GM21619 (cell line): ENCODE measurements around the gene BCAR3.

ENCODE experiments used
- ATAC-seq: cut with Tn5 transposase; IDR thresholded peaks from one replicate; pipeline ENCODE4 v1.9.1; 2021; ENCODE audit not compliant: unreplicated experiment

BCAR3 gene

DNA sequence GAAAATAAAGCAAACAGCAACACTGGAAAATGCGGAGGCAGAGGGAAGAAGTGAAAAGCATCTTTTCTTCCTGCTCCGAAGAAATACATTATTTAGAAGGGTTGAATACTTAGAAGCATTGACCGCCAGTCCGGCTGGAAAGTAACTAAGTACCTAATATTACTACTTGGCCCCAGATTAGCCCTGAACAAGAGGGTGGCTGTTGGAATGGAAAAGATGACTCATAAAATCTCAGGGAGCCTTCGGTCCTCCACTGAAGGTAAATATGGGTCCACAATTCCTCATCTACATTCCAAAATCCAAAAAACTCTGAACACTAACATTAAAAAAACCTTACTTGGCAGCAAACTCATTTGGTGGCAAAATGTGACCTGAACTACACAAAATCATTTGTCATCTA, 40.1 kb downstream of the BCAR3 start:
- no peak for ATAC-seq

DNA sequence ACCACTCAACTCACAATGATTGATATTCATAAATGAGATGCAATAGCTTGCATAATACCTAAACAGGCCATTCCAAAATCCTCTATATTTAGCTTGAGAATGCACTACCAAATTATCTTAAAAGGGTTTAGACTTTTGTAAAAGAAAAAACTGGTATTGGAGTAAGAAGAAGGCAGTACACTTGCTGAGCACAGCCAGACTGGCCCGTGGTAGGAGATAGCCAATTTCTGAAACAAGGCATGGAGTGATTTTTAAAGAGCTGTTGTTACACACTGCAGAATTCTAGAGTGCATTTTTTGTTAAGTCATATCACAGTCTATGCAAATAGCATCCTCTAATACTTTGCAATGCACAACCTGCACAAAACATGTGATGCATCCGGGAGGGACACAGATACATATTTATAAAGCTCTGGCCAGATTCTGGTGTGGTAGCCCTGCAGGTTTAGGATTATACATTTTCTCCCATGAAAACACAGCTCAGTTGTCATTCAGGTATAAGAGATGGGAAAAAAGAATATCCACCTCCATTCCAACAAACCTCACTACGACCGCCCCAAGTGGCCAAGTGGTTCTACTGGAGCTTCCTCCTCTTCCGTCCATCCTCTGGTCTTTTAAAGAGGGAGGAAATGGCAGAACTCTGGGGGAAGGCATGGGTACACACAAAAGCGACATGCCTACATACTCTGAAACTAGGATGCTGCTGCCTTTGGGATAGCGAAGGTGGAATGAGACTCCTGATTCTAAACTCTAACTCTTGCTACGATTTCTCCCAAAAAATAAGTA, 40.8 kb downstream of the BCAR3 start:
- no peak for ATAC-seq

GRCh38 chr1:93638981-93639380, 42.7 kb downstream of the BCAR3 start:
- no peak for ATAC-seq

DNA sequence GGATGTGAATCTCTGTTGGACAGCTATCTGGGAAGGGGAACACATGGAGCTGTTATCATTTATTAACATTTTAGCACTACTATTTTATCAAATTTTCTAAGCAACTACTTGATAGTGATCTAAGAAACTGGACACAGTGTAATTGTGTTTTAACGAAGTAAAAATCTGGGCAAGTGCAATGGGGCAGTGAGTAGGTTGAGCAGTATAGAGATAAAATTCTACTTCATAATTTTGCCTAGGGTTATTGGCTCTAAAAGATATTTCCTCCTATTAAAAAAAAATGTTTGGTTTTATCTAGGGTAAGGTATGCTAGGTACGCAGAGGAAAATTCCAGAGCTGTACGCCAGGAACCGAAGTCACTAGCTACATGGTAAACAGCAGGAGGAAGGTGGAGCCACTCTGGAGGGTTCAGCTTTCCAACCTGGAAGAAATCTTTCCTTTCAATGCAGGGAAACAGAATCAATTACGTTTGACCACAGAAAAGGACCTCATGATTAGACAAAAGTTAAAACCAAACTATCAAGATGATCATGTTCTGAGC, 43.3 kb downstream of the BCAR3 start:
- no peak for ATAC-seq

DNA sequence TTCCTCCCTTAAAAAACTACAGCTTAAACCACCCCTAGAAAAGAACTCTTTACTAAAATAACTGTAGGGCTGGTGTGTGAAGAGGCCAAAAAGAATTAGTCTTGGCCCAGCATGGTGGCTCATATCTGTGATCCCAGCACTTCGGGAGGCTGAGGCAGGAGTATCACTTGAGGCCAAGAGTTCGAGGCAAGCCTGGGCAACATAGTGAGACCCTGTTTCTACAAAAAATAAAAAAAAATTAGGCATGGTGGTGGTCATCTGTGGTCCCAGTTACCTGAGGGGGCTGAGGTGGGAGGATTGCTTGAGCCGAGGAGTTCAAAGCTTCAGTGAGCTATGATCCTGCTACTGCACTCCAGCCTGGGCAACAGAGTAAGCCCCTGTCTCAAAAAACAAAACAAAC, 44.9 kb downstream of the BCAR3 start:
- no peak for ATAC-seq

GRCh38 chr1:93635614-93636543, 45.8 kb downstream of the BCAR3 start:
- ATAC-seq, result no peak

DNA sequence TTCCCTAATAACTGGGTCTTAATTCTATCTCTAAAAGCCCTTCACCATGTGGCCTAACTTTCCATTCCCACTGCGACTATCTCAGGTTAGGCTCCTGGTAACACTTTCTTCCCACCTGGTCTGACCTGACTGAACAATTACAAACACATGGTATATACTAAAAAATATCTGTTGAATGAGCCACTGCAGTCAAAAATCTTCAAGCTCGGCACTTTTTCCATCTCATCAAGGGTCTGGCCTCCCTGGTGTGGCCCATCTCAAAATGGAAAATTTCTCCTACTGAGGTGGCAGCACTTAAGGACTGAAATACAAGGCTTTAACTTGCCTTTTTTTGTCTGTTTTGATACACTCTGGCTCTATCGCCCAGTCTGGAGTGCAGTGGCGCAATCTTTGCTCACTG, 48.3 kb downstream of the BCAR3 start:
- no peak for ATAC-seq

- no peak for ATAC-seq
Measured at GRCh38 chr1:93631626-93632365, 49.8 kb downstream of the BCAR3 start.

DNA sequence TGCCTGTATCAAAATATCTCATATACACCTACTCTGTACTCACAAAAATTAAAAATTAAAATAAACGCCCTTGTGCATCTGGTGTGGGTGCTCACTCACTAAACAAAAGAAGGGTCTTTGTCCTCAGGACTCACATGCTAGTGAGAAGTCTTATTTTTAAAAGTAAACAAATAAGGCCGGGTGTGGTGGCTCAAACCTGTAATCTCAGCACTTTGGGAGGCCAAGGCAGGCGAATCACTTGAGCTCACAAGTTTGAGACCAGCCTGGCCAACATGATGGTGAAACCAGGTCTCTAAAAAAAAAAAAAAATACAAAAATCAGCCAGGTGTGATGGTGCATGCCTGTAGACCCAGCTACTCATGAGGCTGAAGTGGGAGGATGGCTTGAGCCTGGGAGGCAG, 51.5 kb downstream of the BCAR3 start:
- ATAC-seq, result no peak

DNA sequence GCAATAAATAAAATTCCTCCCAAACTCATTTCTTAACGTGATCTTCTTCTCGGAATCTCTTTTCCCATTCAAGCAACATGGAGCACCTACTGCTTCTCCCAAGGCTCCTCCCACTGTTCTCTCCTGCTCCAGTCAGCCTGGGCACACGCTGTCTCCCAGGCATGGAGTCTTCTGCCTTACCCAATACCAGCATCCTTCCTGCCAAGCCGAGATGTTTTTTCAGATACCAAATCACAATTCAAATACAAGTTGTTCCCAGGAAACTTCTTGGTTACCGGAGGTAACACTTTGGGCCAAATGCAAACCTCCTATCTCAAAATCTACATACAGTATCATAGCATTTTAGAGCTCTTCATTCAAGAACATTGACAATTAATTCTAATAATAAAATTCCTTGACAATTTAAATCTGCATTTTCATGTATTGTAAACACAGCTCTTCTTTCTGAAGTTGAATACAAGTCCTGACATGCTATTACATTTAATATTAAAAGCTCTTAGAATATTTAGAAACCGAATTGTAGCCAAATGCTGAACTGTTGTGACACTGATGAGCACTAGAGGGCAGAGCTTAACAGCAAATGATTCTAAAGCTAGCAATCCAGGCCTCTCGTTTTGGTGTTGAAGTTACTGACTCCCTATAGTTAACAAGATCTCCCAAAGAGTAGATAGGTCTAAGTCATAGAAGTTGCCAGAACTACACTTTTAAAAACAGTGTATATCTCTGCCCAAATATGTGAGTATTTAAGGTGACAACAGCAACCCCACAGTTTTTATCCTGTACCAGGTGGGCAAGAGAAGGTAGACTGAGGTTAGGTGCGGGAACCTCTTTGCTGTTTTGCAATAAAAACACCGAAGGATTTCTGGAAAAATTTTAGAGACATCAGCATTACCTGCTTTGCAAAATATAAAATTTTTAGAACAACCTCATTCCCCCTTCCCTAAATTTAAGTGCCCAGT, 52.3 kb downstream of the BCAR3 start:
- ATAC-seq, result no peak

DNA sequence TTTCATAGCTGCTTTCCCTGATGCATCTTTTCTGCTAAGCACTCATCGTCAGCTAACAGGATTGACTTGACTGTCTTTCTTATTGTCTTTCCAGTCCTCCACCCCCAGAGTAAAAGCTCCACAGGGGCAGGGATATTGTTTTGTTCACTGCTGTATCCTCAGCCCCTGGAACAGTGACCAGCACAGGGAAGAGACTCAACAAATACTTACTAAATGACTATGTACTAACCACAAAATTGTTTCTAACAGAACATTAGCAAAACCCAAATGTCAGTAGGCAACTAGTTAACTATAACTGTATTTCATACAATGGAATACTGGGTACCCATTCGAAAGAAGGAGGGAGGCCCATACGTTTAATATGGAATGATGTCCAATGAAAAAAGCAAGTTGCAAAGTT, 53.0 kb downstream of the BCAR3 start:
- ATAC-seq, result no peak

DNA sequence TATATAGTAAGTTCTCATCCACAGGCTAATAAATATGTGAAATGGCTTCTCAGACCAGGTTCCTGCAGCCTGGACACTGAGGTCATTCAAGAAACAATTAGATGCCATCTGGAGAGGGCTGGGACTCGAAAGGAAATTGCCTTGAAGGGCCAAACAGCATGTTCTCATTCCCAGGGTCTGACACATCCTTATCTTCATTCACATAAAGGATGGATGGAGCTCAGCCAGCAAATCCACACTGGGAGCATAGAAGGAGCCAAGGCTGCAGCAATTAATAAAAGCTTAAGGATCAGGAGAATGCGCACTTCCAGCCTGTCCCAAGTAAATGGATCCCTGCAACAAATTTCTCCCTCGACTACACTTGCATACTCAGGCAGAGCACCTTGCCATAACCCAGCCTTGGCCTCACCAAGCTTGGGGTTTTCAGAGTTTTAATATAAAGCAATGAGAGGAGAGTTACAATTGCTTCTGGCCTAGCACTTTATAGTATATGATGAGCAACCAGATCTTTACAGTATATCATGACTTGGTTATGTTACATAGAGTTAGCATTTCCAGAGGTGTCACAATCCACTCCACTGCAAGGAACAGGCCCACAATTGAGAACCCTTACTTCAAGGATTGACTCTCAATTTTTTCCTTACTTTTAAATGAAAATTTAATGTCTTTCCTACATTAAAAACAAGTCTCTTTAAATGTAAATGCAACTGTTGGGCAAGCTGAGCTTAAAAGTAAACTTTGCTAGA, 55.9 kb downstream of the BCAR3 start:
- no peak for ATAC-seq

GRCh38 chr1:93623875-93624274, 57.8 kb downstream of the BCAR3 start:
- no peak for ATAC-seq

GRCh38 chr1:93623436-93623835, 58.2 kb downstream of the BCAR3 start:
- no peak for ATAC-seq

DNA sequence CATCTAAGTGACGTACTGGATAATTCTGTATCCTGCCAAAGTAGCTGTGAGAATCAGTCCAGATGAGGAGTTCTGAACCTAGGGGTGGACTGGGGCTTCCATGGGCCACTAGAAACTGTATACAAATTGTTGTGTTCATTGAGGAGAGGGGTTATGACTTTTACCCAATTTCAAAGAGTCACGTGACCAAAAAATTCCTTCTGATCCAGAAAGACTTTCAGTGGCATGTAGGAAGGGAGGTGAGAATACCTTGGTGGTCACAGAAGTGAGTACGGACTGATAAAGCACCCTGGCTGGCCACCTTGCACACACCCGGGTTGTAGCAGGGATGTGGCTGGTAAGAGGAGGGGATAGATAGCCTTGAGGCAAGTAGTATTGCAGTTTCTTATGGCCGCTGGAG, 60.4 kb downstream of the BCAR3 start:
- ATAC-seq, result no peak

- ATAC-seq, result no peak
Measured at GRCh38 chr1:93620841-93621210, 60.8 kb downstream of the BCAR3 start.

DNA sequence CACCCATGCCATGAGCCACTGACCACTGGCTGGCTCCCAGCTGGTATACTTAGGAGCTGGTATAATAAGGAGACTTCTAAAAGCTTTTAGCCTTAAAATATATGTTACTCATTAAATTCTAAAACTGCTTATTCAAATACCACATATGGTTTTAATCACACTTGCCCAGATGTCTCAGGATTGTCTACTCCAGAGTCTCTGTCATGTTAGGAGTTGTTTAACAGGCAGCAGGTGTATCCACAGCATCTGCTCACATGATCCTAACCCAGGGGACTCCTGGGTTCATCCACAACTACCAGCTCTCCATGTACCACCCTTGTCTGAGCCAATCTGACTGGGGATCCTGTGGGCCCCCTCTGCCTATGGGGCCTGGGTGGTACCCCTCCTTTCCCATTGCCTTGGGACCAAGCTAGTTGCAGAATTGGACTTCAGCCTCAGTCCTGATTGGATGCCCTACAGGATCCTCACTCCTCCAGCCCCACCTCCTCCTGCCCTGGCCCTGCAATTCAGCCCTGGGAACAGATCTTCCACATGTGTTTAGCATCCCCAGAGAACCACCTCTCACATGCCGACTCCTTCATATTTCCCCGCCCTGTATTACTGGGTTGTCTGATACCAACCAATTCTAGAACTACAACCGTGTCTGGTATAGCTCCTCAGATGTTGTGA, 61.3 kb downstream of the BCAR3 start:
- ATAC-seq, result no peak

DNA sequence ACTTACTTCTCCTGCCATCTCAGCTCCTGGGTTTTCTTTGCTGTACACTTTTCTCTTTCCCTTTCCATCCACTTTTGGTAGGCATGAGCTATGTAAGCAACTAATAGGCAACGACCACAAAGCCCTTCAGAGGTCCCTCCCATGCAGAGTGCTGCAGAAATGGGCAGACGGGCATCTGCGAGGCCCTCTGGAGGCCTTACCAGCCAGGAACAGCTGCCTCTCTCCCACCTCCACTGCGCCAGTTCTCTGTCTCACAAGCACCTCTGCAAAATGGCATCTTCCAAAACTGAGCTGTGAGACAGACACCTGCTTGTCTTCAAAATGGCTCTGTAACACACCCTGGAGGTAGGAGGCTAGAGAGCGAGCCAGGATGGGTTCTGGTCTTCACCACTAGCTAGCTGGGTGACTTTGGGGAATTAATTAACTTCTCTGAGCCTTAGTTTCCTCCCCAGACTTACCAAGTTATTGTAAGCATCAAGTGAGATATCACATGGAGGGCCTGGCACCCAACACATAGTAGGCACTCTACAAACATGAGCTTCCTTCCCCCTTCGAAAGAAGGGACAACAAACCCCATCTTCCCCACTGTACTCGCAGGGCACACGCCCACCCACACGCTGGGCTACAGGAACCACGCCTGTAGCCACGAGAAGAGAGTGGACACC, 62.0 kb downstream of the BCAR3 start:
- no peak for ATAC-seq
